GM19372 (cell line): ENCODE data around the gene UBE2D2.
A peak's percentile ranks its signal among the peaks of the same experiment; 100 is the strongest.
"Not testable (repeated sequence)": the region's sequence is repeated elsewhere in the genome, so short reads cannot be mapped to it uniquely, and the experiment has no call there.

Source experiments
- ATAC-seq: cut with Tn5 transposase; IDR thresholded peaks from one replicate; pipeline ENCODE4 v1.9.1; 2021; ENCODE audit warnings: mild to moderate bottlenecking, low read depth, moderate library complexity; ENCODE audit not compliant: unreplicated experiment

Gene UBE2D2

DNA sequence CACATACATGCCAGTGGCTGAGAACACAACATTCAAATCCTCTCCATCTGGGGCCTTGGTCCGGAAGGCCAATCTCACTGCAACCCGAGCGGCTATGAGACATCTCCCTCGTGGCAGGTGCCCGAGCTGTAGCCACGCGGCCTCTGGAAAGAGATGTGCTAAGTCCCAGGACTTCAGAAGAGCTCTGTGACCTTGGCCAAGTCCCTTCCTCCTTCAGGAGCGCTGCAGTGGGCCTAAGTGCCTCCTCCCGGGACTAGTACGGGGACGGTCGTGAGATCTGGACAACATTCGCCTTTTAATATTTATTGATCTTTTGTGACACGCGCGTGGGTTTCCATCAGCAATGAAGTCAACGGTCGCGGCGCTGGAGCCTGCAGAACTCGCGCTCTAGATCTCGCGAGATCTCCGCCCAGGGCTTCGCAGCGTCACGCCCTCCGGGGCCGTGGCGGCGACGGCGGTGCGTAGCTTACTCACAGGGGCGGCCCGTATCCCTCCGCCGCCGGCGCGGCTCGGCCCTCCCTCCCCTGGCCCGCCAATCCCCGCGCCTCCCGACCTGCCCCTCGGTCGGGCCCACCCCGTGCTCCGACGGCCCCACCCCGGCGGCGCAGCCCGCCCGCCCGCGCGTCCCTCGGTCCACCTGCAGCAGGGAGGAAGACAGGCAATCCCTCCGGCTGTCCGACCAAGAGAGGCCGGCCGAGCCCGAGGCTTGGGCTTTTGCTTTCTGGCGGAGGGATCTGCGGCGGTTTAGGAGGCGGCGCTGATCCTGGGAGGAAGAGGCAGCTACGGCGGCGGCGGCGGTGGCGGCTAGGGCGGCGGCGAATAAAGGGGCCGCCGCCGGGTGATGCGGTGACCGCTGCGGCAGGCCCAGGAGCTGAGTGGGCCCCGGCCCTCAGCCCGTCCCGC is at the start of gene UBE2D2:
TSS of gene UBE2D2 (plus strand) at position 588 of the 903 bp plus-strand sequence. CDS start 453 bp downstream, outside the sequence.
- ATAC-seq: peak; percentile 78

DNA sequence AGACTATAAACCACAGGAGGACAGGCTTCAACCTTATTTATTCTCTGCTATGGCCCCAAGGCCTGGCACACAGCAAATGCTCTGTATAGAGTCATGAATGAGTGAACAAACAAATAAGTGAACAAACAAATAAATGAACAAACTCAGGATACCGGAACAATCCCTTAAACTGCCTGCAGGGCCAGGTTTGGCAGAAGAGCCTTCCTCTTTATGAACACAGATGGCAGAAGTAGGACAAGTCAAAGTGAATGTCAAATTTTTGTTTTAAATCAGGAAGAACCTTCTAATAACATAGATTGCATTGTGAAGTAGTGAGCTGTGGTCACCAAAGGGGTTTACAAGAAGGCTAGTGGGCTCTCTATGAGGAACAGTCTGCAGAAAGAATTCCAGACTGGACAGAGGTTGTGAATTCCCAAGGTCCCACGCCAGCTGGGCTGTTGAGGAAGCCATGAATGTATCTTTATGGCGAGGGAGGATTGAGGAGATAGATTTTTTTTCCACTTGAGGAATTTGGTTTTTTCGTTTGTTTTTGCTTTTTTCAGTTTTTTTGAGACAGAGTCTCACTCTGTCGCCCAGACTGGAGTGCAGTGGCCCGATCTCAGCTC is 48.3 kb upstream of the UBE2D2 start:
- ATAC-seq: no peak

DNA sequence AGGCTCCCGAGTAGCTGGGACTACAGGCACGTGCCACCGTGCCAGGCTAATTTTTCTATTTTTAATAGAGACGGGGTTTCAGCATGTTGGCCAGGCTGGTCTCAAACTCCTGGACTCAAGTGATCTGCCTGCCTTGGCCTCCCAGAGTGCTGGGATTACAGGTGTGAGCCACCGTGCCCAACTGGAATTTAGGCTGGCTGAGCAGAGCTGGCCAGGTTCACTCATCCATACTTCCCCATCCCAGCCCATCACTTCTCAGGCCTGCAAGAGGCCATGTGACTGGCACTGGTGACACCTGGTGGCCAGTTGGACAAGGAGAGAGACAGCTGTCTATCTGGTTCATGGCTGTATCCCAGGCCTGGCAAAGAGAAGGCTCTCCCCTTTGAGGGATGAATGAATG is 47.7 kb upstream of the UBE2D2 start:
- not testable (repeated sequence) for ATAC-seq

DNA sequence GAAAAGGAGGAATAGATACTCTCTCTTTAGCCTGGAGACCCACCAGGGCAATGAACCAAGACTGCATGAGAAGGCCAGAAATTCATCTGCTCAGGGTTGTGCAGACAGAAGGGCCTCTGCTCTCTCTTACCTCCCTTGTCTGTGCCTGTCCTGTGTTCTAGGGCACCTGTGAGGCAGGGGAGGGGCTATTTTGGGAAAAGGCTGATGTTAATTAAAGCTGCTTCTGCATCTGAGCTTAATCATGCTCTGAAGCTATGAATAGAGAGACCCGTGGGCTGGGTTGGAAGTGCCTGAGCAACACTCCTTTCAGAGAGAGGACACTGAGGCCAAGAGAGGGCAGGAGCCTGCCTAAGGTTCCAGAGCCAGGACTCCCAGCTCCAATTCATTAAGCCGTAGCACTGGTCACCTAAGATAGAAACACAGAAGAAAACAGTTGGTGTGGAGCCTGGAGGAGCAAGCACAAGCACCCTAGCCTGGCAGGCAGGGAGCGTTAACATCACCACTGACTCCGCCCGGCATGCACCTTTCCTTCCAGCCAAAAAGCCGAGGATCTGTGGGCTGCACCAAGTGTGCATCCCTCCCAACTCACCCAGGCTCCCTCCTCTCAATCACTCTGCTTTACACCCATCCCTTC is 47.2 kb upstream of the UBE2D2 start:
- ATAC-seq: no peak

DNA sequence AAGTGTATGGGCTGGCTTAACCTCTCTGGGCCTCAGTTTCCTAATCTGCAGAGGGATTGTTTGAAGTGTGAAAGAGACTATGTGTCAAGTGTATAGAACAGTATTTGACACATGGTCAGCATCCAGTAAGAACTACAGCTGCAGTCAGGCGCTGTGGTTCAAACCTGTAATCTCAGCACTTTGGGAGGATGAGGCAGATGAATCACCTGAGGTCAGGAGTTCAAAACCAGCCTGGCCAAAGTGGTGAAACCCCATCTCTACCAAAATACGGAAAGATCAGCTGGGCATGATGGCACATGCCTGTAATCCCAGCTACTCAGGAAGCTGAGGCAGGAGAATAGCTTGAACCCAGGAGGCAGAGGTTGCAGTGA is 46.7 kb upstream of the UBE2D2 start:
- no peak for ATAC-seq

DNA sequence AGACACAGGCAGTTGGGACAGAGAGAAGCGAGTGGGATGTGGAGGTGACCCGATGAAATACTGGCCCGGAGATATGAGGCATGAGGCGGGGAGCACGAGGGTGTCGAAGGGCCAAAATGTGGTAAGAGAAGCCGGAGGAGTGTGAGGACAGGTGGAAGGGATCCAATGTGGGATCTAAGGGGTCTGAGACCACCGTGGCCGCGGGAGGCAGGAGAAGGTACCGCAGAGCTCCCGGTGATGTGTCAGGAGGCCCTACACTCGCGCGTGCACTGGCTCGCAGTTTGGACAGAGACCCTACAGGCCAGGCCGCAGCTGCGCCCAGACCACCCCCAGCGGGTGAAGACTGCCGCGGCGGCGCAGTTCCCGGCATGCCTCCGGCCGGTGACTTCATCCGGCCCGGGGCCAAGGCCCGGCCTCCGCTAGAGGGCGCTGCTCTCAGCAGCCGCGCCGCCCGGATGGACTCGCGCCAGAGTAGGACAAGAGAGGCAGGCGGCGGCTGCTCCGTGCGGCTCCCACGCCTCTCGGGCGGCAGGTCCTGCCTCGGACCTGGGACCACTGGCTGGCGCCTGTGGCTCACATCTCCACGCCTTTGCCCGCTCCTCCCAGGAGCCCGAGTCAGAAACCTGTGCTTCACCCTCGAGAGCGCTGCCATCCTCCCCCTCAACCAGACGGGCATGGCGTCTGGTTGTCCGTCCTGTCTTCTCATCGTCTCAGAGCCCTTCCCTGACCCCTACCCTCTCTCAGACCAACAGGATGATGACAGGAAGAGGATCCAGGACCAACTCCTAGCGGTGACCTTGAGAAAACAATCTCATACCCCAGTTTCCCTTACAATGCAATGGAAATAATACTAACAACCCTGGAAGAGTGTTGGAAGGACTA is 43.2 kb upstream of the UBE2D2 start:
- peak; percentile 87 for ATAC-seq

DNA sequence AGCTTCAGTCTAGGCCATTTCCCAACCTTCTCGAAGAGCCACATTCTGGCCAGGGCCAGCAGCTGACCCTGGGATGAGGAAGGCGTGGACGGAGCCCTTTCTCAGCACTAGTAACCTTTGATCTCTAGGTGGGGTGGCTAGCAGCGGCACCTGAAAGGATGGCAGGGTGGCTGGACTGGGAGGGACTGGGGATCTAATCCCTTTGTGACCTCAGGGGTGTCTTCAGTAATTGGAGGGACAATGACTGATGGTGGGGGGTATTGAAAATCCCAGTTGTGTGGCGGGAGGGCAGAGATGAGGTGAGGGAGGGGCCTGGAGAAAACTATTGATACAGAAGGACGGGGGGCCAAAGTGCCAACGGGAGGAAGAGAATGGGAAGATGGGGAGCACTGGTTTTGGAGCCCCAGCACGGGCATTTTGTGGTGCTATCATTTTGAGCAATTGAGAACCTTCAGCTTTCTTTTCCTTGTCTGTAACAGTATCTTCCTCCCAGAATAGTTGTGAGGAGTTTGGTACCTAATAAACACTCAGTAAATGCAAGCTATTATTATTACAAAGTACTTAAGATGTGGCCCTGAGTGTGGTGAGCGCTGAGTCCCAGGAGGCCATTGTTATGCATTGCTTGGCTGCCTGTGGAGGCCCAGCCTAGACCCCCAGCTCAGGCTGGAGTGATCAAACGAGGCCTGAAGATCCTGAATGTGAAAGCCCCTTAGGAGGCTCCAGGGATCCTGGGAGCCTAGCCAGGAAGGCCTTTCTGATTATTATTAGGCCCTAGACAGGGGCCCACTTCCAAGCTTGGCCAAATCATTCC is 37.3 kb upstream of the UBE2D2 start:
- ATAC-seq: no peak

DNA sequence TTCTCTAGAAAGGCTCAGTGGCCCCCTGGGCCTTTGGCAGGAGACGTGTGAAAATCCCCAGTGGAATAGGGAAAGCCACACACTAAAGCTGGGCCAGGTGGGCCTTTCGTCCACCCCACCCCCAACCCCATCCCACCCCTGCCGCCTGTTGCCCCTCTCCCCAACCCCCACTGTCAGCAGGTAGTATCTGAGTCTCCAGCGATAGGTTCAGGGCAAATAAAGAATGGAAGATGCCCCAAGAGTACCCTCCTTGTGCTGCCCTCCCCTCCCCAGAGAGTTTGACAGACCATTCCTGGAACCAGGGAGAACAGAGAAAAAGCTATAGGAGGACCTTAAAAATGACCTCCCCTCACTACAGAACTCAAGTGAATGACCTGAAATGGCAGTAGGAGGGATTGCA is 36.7 kb upstream of the UBE2D2 start:
- ATAC-seq: no peak

DNA sequence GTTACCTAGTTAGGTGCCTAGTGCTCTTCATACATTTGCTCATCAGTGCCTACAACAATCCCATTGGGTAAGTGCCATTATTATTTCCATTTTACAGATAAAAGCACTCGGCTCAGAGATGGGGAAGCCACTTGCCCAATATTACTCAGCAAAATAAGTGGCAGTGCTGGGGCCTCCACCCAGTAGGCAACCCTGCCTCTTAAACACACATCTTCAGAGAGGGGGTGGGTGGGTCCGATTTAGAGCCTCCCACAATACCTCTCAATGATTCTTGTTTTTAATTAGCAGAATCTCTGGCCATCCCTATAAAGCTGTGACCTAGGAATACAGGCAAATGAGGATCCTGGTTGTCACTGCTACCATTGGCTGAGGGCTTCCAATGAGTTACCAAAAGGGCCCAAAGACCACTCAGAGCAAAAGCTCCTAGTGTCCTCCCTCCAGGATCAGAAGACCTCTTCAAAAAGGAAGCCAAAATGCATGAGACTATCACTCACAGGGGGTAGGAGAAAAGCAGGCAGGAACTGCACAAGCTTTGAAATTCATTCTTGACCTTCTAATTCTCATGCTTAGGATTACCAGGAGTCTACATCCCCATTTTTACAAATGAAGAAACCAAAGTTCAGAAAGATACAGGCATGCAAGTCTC is 36.1 kb upstream of the UBE2D2 start:
- ATAC-seq: no peak

DNA sequence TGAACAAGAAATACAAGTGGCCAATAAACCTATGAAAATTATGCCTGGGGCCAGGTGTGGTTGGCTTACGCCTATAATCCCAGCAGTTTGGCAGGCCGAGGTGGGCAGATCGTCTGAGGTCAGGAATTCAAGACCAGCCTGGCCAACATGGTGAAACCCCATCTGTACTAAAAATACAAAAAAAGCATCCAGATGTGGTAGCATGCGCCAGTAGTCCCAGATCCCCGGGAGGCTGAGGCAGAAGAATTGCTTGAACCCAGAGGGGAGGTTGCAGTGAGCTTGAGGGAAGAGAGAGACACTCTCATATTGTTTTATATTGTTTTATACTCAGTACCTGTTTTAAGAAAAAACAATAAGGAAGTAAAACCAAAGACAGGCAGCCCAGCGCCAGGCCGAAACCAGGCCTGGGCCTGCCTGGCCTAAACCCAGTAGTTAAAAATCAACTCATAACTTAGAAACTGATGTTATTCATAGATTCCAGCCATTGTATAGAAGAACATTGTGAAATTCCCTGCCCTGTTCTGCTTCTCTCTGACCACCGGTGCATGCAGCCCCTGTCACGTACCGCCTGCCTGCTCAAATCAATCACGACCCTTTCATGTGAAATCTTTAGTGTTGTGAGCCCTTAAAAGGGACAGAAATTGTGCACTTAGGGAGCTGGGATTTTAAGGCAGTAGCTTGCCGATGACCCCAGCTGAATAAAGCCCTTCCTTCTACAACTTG is 35.4 kb upstream of the UBE2D2 start:
- ATAC-seq: not testable (repeated sequence)

DNA sequence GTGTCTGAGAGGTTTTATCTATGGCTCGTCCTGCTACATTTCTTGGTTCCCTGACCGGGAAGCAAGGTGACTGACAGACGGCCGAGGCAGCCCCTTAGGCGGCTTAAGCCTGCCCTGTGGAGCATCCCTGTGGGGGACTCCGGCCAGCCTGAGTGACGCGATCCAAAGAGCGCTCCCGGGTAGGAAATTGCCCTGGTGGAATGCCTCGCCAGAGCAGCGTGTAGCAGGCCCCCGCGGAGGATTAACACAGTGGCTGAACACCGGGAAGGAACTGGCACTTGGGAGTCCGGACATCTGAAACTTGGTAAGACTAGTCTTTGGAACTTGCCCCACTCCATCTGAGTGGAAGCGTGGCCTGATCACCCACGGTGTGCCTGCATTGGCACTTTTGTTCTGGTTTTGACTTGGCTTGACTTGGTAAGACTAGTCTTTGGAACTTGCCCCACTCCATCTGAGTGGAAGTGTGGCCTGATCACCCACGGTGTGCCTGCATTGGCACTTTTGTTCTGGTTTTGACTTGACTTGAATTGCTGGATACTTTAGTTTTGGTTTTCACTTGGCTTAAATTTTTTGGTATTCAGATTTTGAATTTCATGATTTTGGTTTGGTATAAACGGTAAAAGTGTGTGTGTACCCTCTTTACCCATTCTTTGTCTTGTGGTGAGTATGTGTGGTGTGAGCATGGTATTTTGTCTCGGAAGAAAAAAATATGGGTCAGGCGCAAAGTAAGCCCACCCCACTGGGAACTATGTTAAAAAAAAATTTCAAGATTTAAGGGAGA is 34.6 kb upstream of the UBE2D2 start:
- not testable (repeated sequence) for ATAC-seq

DNA sequence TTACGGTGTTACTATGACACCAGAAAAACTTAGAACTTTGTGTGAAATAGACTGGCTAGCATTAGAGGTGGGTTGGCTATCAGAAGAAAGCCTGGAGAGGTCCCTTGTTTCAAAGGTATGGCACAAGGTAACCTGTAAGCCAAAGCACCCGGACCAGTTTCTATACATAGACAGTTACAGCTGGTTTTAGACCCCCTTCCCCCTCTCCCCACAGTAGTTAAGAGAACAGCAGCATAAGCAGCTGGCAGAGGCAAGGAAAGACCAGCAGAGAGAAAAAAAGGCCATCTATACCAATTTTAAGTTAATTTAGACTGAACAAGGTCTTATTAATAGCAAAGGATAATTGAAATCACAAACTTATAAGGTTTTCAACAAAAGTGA is 34.1 kb upstream of the UBE2D2 start:
- ATAC-seq: not testable (repeated sequence)

DNA sequence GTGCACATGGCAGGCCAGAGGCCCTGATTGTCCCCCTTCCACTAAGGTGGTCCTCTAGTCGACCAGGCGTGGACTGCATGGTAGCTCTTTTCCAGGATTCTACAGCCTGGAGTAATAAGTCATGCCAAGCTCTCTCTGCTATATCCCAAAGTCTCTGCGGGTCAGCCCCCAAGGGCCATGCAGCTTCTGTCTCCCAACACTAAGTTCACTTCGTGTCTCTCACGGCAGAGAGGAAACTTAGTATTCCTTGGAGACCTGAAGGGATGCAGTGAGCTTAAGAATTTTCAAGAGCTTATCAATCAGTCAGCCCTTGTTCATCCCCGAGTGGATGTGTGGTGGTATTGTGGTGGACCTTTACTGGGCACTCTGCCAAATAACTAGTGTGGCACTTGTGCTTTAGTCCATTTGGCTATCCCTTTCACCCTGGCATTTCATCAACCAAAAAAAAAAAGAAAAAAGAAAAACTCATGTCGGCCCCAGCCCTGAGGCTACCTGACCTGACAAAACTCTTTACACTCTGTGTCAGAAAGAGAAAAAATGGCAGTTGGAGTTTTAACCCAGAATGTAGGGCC is 33.2 kb upstream of the UBE2D2 start:
- ATAC-seq: not testable (repeated sequence)

DNA sequence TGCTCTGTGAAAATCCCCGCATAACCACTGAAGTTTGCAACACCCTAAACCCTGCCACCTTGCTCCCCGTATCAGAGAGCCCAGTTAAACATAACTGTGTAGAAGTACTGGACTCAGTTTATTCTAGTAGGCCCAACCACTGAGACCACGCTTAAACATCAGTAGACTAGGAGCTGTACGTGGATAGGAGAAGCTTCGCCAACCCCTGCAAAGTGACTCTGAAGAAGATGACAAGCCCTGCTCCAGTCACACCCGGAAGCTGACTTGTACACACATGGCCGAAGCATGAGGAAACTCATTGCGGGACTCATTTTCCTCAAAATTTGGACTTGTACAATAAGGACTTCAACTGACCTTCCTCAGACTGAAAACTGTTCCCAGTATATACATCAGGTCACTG is 32.4 kb upstream of the UBE2D2 start:
- not testable (repeated sequence) for ATAC-seq

DNA sequence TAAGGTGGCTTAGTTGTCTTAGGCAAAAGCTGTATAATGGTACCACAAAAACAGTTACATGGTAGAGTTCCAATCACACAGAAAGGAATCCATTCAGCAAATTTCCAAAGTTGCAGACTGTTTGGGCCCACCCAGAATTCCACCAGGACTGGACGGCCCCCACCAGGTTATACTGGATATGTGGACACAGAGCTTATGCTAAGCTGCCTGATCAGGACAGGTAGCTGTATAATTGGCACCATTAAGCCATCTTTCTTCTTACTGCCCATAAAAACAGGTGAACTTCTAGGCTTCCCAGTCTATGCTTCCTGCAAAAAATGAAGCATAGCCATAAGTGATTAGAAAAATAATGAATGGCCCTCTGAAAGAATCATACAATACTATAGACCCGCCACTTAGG is 31.1 kb upstream of the UBE2D2 start:
- ATAC-seq: not testable (repeated sequence)

DNA sequence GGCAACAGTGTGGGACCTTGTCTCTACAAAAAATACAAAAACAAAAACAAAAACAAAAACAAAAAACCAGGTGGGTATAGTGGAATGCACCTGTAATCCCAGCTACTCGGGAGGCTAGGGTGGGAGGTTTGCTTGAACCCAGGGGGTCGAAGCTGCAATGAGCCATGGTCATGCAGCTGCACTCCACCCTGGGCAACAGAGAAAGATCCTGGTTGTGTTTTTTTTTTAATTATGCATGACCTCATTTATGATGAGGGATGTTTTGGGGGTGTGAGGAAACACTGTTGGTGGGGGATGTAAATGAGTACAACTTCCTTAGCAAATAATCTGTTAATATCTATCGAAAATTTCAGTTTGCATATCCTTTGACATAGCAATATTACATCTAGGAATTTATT is 29.4 kb upstream of the UBE2D2 start:
- ATAC-seq: no peak

DNA sequence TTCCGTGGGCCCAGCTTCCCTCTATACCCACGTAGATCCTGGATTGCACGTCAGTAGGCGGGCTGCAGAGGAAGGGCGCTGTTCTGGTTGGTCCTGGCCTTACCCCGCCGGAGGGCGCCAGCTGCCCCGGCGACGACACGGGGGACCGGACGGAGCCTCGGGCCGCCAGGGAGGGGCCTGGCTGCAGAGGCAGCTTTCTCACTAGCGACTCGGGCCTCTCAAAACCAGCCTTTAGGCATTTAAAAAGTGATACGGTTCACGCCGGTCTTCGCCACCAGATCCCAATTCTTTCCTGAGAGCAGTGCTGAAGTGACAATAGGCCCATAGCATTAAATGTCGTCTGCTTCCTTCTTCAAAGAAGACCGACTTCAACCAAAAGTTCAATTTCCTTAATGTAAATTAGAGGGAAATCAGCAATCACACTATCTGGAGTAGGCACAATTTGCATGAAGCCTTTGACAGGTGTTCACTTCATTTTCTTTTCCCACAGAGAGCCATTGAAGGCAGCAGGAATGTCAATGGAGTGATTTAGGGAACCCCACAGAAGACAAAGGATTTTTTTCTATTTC is 17.6 kb upstream of the UBE2D2 start:
- peak; percentile 87 for ATAC-seq
